WTC11 (cell line): ENCODE data around the gene IGFBPL1.

Experiments
- ATF2 ChIP-seq: sonication (generic); formaldehyde crosslinking; IDR thresholded peaks from 2 replicates; pipeline ENCODE4 v1.8.1; 2022; ENCODE audit warnings: low read depth, missing genetic modification reagents, borderline replicate concordance
- CTCF ChIP-seq: fragments of 200-600 bp; IDR thresholded peaks from 2 replicates; pipeline ENCODE4 v1.8.0; 2022; ENCODE audit warnings: antibody characterized with exemption
- IRF2 ChIP-seq: sonication (generic); formaldehyde crosslinking; IDR thresholded peaks from 2 replicates; pipeline ENCODE4 v1.8.0; 2022; ENCODE audit warnings: low read depth, missing genetic modification reagents, borderline replicate concordance
- JUN ChIP-seq: sonication (generic); formaldehyde crosslinking; IDR thresholded peaks from 2 replicates; pipeline ENCODE4 v1.8.0; 2023; ENCODE audit warnings: mild to moderate bottlenecking, missing genetic modification reagents
- KAT7 ChIP-seq: sonication (generic); formaldehyde crosslinking; IDR thresholded peaks from 2 replicates; pipeline ENCODE4 v1.8.1; 2023; ENCODE audit warnings: missing genetic modification reagents, mild to moderate bottlenecking, borderline replicate concordance
- MAX ChIP-seq: sonication (generic); formaldehyde crosslinking; IDR thresholded peaks from 2 replicates; pipeline ENCODE4 v1.8.0; 2022; ENCODE audit warnings: mild to moderate bottlenecking, missing genetic modification reagents
- NR3C1 ChIP-seq: sonication (generic); formaldehyde crosslinking; conservative IDR thresholded peaks from 2 replicates; pipeline ENCODE4 v1.8.1; 2023; ENCODE audit warnings: low read depth, mild to moderate bottlenecking, missing genetic modification reagents
- TEAD4 ChIP-seq: sonication (generic); formaldehyde crosslinking; IDR thresholded peaks from 2 replicates; pipeline ENCODE4 v1.8.0; 2022; ENCODE audit warnings: mild to moderate bottlenecking, missing genetic modification reagents
- USF2 ChIP-seq: sonication (generic); formaldehyde crosslinking; IDR thresholded peaks from 2 replicates; pipeline ENCODE4 v1.8.1; 2023; ENCODE audit warnings: mild to moderate bottlenecking, missing genetic modification reagents, moderate library complexity
- ZMAT4 ChIP-seq: fragments of 250-450 bp; sonication (Bioruptor Pico); IDR thresholded peaks from 2 replicates; pipeline ENCODE4 v1.9.0; 2021; ENCODE audit warnings: mild to moderate bottlenecking
- ZNF138 ChIP-seq: sonication (generic); formaldehyde crosslinking; conservative IDR thresholded peaks from 2 replicates; pipeline ENCODE4 v1.8.1; 2022; ENCODE audit warnings: mild to moderate bottlenecking, moderate library complexity, missing genetic modification reagents
- ZNF263 ChIP-seq: sonication (generic); formaldehyde crosslinking; IDR thresholded peaks from 2 replicates; pipeline ENCODE4 v1.8.1; 2022; ENCODE audit warnings: low read depth, mild to moderate bottlenecking, moderate library complexity, missing genetic modification reagents
- ZNF512 ChIP-seq: sonication (generic); formaldehyde crosslinking; IDR thresholded peaks from 2 replicates; pipeline ENCODE4 v1.8.1; 2022; ENCODE audit warnings: missing genetic modification reagents, borderline replicate concordance

- TF ChIP-seq USF2 (CRISPR knock-in tag) (no peak), CTCF (no peak), JUN (no peak), ZNF138 (CRISPR knock-in tag) (no peak), MAX (CRISPR knock-in tag) (no peak), ZNF263 (no peak), ZNF512 (CRISPR knock-in tag) (no peak), ATF2 (CRISPR knock-in tag) (no peak), ZMAT4 (no peak), IRF2 (CRISPR knock-in tag) (no peak), TEAD4 (CRISPR knock-in tag) (no peak), KAT7 (no peak), NR3C1 (CRISPR knock-in tag) (no peak)
Observed at GRCh38 chr9:38440516-38440915, 16.3 kb upstream of the IGFBPL1 start.
